Neural cell (in vitro differentiated cells): ENCODE measurements around the gene SPEG. TPM values are rescaled to one million over a fixed set of nuclear protein-coding genes. Genes with fewer than 3 reads are reported as not detected.

ENCODE experiments used
- H2AFZ ChIP-seq: fragments of 200-600, 300-800 bp; sonication (generic), shearing (Covaris generic); 2 replicates; pipeline ENCODE4 v1.6.0; 2014; ENCODE audit warnings: low read depth, mild to moderate bottlenecking, antibody characterized with exemption, low read length, moderate library complexity
- H3F3A ChIP-seq: fragments of 200-600 bp; shearing (Covaris generic); 2 replicates; pipeline ENCODE4 v1.6.1; 2016; ENCODE audit warnings: mild to moderate bottlenecking, moderate library complexity, mixed read lengths, antibody characterized with exemption, low read length; ENCODE audit not compliant: insufficient read depth, poor library complexity, severe bottlenecking
- H3K27ac ChIP-seq: fragments of 200-600, 300-800 bp; sonication (generic), shearing (Covaris generic); 2 replicates; pipeline ENCODE4 v1.5.1; 2014; ENCODE audit warnings: mild to moderate bottlenecking, low read length, moderate library complexity
- H3K27me3 ChIP-seq: fragments of 300-800, 200-600 bp; sonication (generic), shearing (Covaris generic); 2 replicates; pipeline ENCODE4 v1.6.0; 2014; ENCODE audit warnings: mild to moderate bottlenecking, low read depth, low read length, moderate library complexity; ENCODE audit not compliant: insufficient read depth
- H3K36me3 ChIP-seq: fragments of 300-800, 200-600 bp; sonication (generic), shearing (Covaris generic); 2 replicates; pipeline ENCODE4 v1.5.1; 2014; ENCODE audit warnings: mild to moderate bottlenecking, antibody characterized with exemption, low read length, moderate library complexity; ENCODE audit not compliant: insufficient read depth
- H3K4me2 ChIP-seq: fragments of 300-800, 200-600 bp; sonication (generic), shearing (Covaris generic); 2 replicates; pipeline ENCODE4 v1.6.0; 2014; ENCODE audit warnings: mild to moderate bottlenecking, low read length
- H3K4me3 ChIP-seq: fragments of 300-800, 200-600 bp; sonication (generic), shearing (Covaris generic); 2 replicates; pipeline ENCODE4 v1.5.1; 2014; ENCODE audit warnings: mild to moderate bottlenecking, low read length, moderate library complexity
- H3K79me2 ChIP-seq: fragments of 200-600 bp; shearing (Covaris generic); replicated peaks from 2 replicates; pipeline ENCODE4 v1.6.0; 2014; ENCODE audit warnings: mild to moderate bottlenecking, low read length, moderate library complexity; ENCODE audit not compliant: insufficient read depth
- H3K9ac ChIP-seq: fragments of 300-800, 200-600 bp; sonication (generic), shearing (Covaris generic); 2 replicates; pipeline ENCODE4 v1.6.1; 2016; ENCODE audit warnings: mild to moderate bottlenecking, low read length, mixed read lengths
- H3K9me2 ChIP-seq: fragments of 200-600 bp; shearing (Covaris generic); 2 replicates; pipeline ENCODE4 v1.6.1; 2016; ENCODE audit warnings: mild to moderate bottlenecking, low read length, mixed read lengths; ENCODE audit not compliant: insufficient read depth
- H3K9me3 ChIP-seq: fragments of 200-600, 300-800 bp; sonication (generic), shearing (Covaris generic); 2 replicates; pipeline ENCODE4 v1.6.1; 2016; ENCODE audit warnings: mild to moderate bottlenecking, mixed run types, low read length, moderate library complexity, mixed read lengths
- H4K20me1 ChIP-seq: fragments of 200-600 bp; shearing (Covaris generic); 2 replicates; pipeline ENCODE4 v1.6.1; 2016; ENCODE audit warnings: mild to moderate bottlenecking, mixed run types; ENCODE audit not compliant: insufficient read depth
- EP300 ChIP-seq: fragments of 450-650 bp; conservative IDR thresholded peaks from 2 replicates; pipeline ENCODE4 v1.6.1; 2014; ENCODE audit warnings: antibody characterized with exemption, mild to moderate bottlenecking, moderate library complexity; ENCODE audit not compliant: poor library complexity, severe bottlenecking
- EZH2 ChIP-seq: fragments of 200-600, 300-800 bp; shearing (Covaris generic), sonication (generic); IDR thresholded peaks from 2 replicates; pipeline ENCODE4 v1.6.1; 2014; ENCODE audit warnings: antibody characterized with exemption, low read length, borderline replicate concordance, mild to moderate bottlenecking; ENCODE audit not compliant: insufficient read depth, poor library complexity, severe bottlenecking
- MXI1 ChIP-seq: fragments of 450-650 bp; conservative IDR thresholded peaks from 2 replicates; pipeline ENCODE4 v1.6.1; 2014; ENCODE audit warnings: antibody characterized with exemption, mild to moderate bottlenecking; ENCODE audit not compliant: poor library complexity, severe bottlenecking
- POLR2AphosphoS5 ChIP-seq: IDR thresholded peaks from 2 replicates; pipeline ENCODE4 v1.6.1; 2012
- RAD21 ChIP-seq: fragments of 450-650 bp; conservative IDR thresholded peaks from 2 replicates; pipeline ENCODE4 v1.6.1; 2014; ENCODE audit warnings: antibody characterized with exemption, mild to moderate bottlenecking, moderate library complexity
- REST ChIP-seq: IDR thresholded peaks from 2 replicates; pipeline ENCODE4 v1.6.1; 2012; ENCODE audit warnings: borderline replicate concordance
- SMC3 ChIP-seq: fragments of 450-650 bp; conservative IDR thresholded peaks from 2 replicates; pipeline ENCODE4 v1.6.1; 2014; ENCODE audit warnings: antibody characterized with exemption, mild to moderate bottlenecking, moderate library complexity; ENCODE audit not compliant: poor library complexity
- TAF1 ChIP-seq: IDR thresholded peaks from 2 replicates; pipeline ENCODE4 v1.6.1; 2012; ENCODE audit warnings: low read depth
- polyA plus RNA-seq: library from polyadenylated mRNA; depleted of rRNA; stranded (reverse); fragments of >200 nt; gene quantifications from 2 replicates; pipeline ENCODE4 v1.2.3, GENCODE V29; 2014
- TF ChIP-seq, protein P1 (sequence below): fragments of 450-650 bp; IDR thresholded peaks from 2 replicates; pipeline ENCODE4 v1.5.1; 2014; ENCODE audit warnings: antibody characterized with exemption, mild to moderate bottlenecking, moderate library complexity; ENCODE audit not compliant: poor library complexity, severe bottlenecking

Gene SPEG
- polyA plus RNA-seq, 1 donor from 2014 or later: 58.3 TPM

DNA sequence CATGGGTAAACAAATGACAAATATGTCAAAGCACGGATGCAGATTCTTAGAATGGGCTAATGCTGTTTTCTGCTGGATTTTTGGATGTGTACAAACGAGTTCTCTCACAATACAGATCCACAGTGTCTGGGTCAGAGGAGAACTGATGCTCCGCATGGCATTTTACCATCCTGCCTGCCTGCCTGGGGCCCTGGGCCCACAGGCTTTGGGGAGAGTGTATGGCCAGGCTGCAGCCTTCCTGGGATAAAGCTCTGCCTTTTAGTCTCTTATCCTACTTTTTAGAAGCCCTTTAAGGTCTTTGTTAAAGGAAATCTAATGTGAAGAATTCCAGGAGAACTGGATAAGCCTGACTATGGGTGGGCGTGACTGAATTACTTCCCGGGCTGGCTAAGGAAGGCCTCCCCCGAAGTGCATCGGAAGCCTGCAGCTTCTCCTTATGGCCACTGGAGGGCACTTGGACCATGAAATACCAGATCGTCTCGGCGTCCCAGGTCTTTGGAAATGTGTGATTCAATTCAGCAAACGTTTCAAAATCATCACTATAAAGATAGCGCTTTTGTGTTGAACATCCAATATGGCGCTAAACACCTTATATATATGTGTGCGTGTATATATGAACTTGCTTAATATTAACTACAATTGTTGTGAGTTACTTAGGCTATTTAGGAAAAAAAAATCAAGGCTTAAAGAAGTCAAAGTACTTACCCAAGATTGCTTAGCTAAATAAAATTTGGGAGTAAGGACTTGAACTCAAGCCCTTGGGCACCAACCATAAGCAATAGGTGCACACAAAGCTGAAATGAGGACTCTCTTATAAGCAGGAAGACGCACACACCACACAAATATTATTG lies 31.8 kb upstream of the SPEG start:
- no peak for TF ChIP-seq REST
- peak; percentile 99 for TF ChIP-seq SMC3
- TF ChIP-seq TAF1: no peak
- no peak for TF ChIP-seq EP300
- TF ChIP-seq EZH2: no peak
- TF ChIP-seq POLR2AphosphoS5: no peak
- TF ChIP-seq, protein P1, sequence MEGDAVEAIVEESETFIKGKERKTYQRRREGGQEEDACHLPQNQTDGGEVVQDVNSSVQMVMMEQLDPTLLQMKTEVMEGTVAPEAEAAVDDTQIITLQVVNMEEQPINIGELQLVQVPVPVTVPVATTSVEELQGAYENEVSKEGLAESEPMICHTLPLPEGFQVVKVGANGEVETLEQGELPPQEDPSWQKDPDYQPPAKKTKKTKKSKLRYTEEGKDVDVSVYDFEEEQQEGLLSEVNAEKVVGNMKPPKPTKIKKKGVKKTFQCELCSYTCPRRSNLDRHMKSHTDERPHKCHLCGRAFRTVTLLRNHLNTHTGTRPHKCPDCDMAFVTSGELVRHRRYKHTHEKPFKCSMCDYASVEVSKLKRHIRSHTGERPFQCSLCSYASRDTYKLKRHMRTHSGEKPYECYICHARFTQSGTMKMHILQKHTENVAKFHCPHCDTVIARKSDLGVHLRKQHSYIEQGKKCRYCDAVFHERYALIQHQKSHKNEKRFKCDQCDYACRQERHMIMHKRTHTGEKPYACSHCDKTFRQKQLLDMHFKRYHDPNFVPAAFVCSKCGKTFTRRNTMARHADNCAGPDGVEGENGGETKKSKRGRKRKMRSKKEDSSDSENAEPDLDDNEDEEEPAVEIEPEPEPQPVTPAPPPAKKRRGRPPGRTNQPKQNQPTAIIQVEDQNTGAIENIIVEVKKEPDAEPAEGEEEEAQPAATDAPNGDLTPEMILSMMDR: peak; percentile 98
- TF ChIP-seq MXI1: peak; percentile 29
- peak; percentile 98 for TF ChIP-seq RAD21
- H2AFZ ChIP-seq: no peak overlapping the region
- no peak overlapping the region for H3K4me2 ChIP-seq
- peak overlapping the region; percentile 17 for H3K9ac ChIP-seq
- no peaks in the 10 kb centered on the region for H3K79me2 ChIP-seq
- H3K27me3 ChIP-seq: no peaks in the 10 kb centered on the region
- H3K27ac ChIP-seq: no peak overlapping the region
- no peaks in the 10 kb centered on the region for H4K20me1 ChIP-seq
- H3K9me3 ChIP-seq: no peaks in the 10 kb centered on the region
- no peak overlapping the region for H3K4me3 ChIP-seq
- no peaks in the 10 kb centered on the region for H3K36me3 ChIP-seq
- H3K9me2 ChIP-seq: no peaks in the 10 kb centered on the region
- no peaks in the 10 kb centered on the region for H3F3A ChIP-seq

GRCh38 chr2:219403861-219404260 lies 30.8 kb upstream of the SPEG start:
- Histone ChIP-seq H3K9ac (no peak overlapping the region), H3K27ac (no peak overlapping the region)

More at GRCh38 chr2:219403861-219404260, 30.8 kb upstream of the SPEG start:
- H3K27me3 ChIP-seq: no peaks in the 10 kb centered on the region
- H3F3A ChIP-seq: no peaks in the 10 kb centered on the region
- H3K9me2 ChIP-seq: no peaks in the 10 kb centered on the region
- no peak for TF ChIP-seq MXI1
- no peak for TF ChIP-seq EZH2
- TF ChIP-seq SMC3: no peak
- TF ChIP-seq RAD21: no peak
- no peaks in the 10 kb centered on the region for H3K36me3 ChIP-seq
- H3K79me2 ChIP-seq: no peaks in the 10 kb centered on the region
- H3K9me3 ChIP-seq: no peaks in the 10 kb centered on the region
- H2AFZ ChIP-seq: no peak overlapping the region
- H3K4me2 ChIP-seq: no peak overlapping the region
- H3K4me3 ChIP-seq: no peak overlapping the region
- no peaks in the 10 kb centered on the region for H4K20me1 ChIP-seq
